SK-N-SH treated with all-trans-retinoic acid at 6 μM for 48 hours (cell line): ENCODE results near the gene ITGB4.

ENCODE experiments used
- ATAC-seq: fragments of 200-7000 bp; cut with Tn5 transposase; 3 replicates; pipeline ENCODE4 v1.9.1; 2020; ENCODE audit warnings: mild to moderate bottlenecking, moderate library complexity
- ARNTL ChIP-seq: fragments of 450-650 bp; formaldehyde crosslinking; IDR thresholded peaks from 2 replicates; pipeline ENCODE4 v1.5.0; 2020; ENCODE audit warnings: low read depth, mild to moderate bottlenecking, moderate library complexity, borderline replicate concordance
- CREB5 ChIP-seq: fragments of 250-450 bp; sonication (Bioruptor Pico); IDR thresholded peaks from 2 replicates; pipeline ENCODE4 v1.5.1; 2020; ENCODE audit warnings: low read depth, mild to moderate bottlenecking, moderate library complexity
- ESRRG ChIP-seq: fragments of 250-450 bp; sonication (Bioruptor Pico); IDR thresholded peaks from 2 replicates; pipeline ENCODE4 v1.6.1; 2021; ENCODE audit warnings: mild to moderate bottlenecking
- GLIS3 ChIP-seq: fragments of 250-450 bp; sonication (Bioruptor Pico); IDR thresholded peaks from 2 replicates; pipeline ENCODE4 v1.5.0; 2020; ENCODE audit warnings: mild to moderate bottlenecking, moderate library complexity
- ISL1 ChIP-seq: fragments of 250-450 bp; sonication (Bioruptor Pico); IDR thresholded peaks from 2 replicates; pipeline ENCODE4 v2.1.2; 2022; ENCODE audit warnings: mild to moderate bottlenecking, moderate library complexity
- PPARA ChIP-seq: fragments of 250-450 bp; sonication (Bioruptor Pico); IDR thresholded peaks from 2 replicates; pipeline ENCODE4 v1.5.0; 2020; ENCODE audit warnings: mild to moderate bottlenecking, borderline replicate concordance
- RARB ChIP-seq: fragments of 250-450 bp; sonication (Bioruptor Pico); IDR thresholded peaks from 2 replicates; pipeline ENCODE4 v1.8.0; 2021; ENCODE audit warnings: mild to moderate bottlenecking, moderate library complexity
- SNAI2 ChIP-seq: fragments of 250-450 bp; sonication (Bioruptor Pico); IDR thresholded peaks from 2 replicates; pipeline ENCODE4 v1.5.0; 2020; ENCODE audit warnings: mild to moderate bottlenecking, moderate library complexity
- TCF4 ChIP-seq: fragments of 250-450 bp; sonication (Bioruptor Pico); IDR thresholded peaks from 2 replicates; pipeline ENCODE4 v1.8.0; 2021; ENCODE audit warnings: mild to moderate bottlenecking, moderate library complexity, borderline replicate concordance
- TOX ChIP-seq: fragments of 250-450 bp; sonication (Bioruptor Pico); IDR thresholded peaks from 2 replicates; pipeline ENCODE4 v1.8.0; 2021; ENCODE audit warnings: mild to moderate bottlenecking, moderate library complexity, borderline replicate concordance
- ZC3H10 ChIP-seq: fragments of 250-450 bp; sonication (Bioruptor Pico); IDR thresholded peaks from 2 replicates; pipeline ENCODE4 v1.5.1; 2021; ENCODE audit warnings: mild to moderate bottlenecking, moderate library complexity
- ZFP3 ChIP-seq: fragments of 250-450 bp; sonication (Bioruptor Pico); IDR thresholded peaks from 2 replicates; pipeline ENCODE4 v1.5.0; 2020; ENCODE audit warnings: mild to moderate bottlenecking, moderate library complexity
- ZFP30 ChIP-seq: fragments of 450-650 bp; formaldehyde crosslinking; IDR thresholded peaks from 2 replicates; pipeline ENCODE4 v1.5.0; 2022; ENCODE audit warnings: mild to moderate bottlenecking, moderate library complexity
- ZNF565 ChIP-seq: fragments of 450-650 bp; formaldehyde crosslinking; conservative IDR thresholded peaks from 2 replicates; pipeline ENCODE4 v1.5.0; 2020; ENCODE audit warnings: low read depth, mild to moderate bottlenecking, moderate library complexity
- ZNF70 ChIP-seq: fragments of 450-650 bp; formaldehyde crosslinking; IDR thresholded peaks from 2 replicates; pipeline ENCODE4 v1.5.0; 2020; ENCODE audit warnings: mild to moderate bottlenecking, moderate library complexity
- ZNF8 ChIP-seq: fragments of 450-650 bp; formaldehyde crosslinking; IDR thresholded peaks from 2 replicates; pipeline ENCODE4 v1.5.0; 2020; ENCODE audit warnings: mild to moderate bottlenecking, moderate library complexity
- TF ChIP-seq, protein P1 (sequence below): fragments of 250-450 bp; sonication (Bioruptor Pico); IDR thresholded peaks from 2 replicates; pipeline ENCODE4 v1.5.1; 2021; ENCODE audit warnings: mild to moderate bottlenecking, moderate library complexity
- TF ChIP-seq, protein P2 (sequence below): fragments of 250-450 bp; sonication (Bioruptor Pico); IDR thresholded peaks from 2 replicates; pipeline ENCODE4 v1.5.0; 2020; ENCODE audit warnings: mild to moderate bottlenecking, moderate library complexity
- TF ChIP-seq, protein P3 (sequence below): fragments of 250-450 bp; sonication (Bioruptor Pico); IDR thresholded peaks from 2 replicates; pipeline ENCODE4 v1.8.0; 2020; ENCODE audit warnings: mild to moderate bottlenecking, moderate library complexity, borderline replicate concordance

Gene ITGB4

DNA sequence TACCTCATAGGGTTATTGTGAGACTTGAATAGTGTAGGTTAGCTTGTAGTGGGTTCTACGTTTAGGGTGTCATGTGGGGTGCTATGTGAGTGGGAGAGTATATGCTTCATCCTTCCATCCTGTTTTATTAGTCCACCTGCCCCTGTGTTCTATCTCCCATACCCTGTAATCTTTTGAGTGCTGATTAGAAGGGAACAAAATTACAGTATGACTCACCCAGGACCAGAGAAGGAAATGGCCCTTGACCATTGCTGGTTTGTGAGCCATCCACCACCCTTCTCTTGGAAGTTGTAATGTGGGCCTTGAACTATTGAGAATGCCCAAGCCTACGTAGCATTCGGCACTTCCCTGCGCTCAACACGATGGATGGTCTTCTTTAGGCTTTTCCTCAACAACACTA is 37.0 kb upstream of the ITGB4 start:
- ATAC-seq, result no peak
- no peak for TF ChIP-seq TOX (CRISPR knock-in tag)
- TF ChIP-seq RARB (CRISPR knock-in tag), result no peak
- TF ChIP-seq, protein P1, sequence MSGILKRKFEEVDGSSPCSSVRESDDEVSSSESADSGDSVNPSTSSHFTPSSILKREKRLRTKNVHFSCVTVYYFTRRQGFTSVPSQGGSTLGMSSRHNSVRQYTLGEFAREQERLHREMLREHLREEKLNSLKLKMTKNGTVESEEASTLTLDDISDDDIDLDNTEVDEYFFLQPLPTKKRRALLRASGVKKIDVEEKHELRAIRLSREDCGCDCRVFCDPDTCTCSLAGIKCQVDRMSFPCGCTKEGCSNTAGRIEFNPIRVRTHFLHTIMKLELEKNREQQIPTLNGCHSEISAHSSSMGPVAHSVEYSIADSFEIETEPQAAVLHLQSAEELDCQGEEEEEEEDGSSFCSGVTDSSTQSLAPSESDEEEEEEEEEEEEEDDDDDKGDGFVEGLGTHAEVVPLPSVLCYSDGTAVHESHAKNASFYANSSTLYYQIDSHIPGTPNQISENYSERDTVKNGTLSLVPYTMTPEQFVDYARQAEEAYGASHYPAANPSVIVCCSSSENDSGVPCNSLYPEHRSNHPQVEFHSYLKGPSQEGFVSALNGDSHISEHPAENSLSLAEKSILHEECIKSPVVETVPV (CRISPR knock-in tag), result no peak
- TF ChIP-seq ESRRG (CRISPR knock-in tag), result no peak
- no peak for TF ChIP-seq ZFP30 (CRISPR knock-in tag)
- TF ChIP-seq, protein P2, sequence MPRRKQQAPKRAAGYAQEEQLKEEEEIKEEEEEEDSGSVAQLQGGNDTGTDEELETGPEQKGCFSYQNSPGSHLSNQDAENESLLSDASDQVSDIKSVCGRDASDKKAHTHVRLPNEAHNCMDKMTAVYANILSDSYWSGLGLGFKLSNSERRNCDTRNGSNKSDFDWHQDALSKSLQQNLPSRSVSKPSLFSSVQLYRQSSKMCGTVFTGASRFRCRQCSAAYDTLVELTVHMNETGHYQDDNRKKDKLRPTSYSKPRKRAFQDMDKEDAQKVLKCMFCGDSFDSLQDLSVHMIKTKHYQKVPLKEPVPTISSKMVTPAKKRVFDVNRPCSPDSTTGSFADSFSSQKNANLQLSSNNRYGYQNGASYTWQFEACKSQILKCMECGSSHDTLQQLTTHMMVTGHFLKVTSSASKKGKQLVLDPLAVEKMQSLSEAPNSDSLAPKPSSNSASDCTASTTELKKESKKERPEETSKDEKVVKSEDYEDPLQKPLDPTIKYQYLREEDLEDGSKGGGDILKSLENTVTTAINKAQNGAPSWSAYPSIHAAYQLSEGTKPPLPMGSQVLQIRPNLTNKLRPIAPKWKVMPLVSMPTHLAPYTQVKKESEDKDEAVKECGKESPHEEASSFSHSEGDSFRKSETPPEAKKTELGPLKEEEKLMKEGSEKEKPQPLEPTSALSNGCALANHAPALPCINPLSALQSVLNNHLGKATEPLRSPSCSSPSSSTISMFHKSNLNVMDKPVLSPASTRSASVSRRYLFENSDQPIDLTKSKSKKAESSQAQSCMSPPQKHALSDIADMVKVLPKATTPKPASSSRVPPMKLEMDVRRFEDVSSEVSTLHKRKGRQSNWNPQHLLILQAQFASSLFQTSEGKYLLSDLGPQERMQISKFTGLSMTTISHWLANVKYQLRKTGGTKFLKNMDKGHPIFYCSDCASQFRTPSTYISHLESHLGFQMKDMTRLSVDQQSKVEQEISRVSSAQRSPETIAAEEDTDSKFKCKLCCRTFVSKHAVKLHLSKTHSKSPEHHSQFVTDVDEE (CRISPR knock-in tag), result no peak
- no peak for TF ChIP-seq TCF4 (CRISPR knock-in tag)
- TF ChIP-seq, protein P3, sequence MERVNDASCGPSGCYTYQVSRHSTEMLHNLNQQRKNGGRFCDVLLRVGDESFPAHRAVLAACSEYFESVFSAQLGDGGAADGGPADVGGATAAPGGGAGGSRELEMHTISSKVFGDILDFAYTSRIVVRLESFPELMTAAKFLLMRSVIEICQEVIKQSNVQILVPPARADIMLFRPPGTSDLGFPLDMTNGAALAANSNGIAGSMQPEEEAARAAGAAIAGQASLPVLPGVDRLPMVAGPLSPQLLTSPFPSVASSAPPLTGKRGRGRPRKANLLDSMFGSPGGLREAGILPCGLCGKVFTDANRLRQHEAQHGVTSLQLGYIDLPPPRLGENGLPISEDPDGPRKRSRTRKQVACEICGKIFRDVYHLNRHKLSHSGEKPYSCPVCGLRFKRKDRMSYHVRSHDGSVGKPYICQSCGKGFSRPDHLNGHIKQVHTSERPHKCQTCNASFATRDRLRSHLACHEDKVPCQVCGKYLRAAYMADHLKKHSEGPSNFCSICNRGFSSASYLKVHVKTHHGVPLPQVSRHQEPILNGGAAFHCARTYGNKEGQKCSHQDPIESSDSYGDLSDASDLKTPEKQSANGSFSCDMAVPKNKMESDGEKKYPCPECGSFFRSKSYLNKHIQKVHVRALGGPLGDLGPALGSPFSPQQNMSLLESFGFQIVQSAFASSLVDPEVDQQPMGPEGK, result no peak
- no peak for TF ChIP-seq PPARA (CRISPR knock-in tag)
- no peak for TF ChIP-seq ARNTL (CRISPR knock-in tag)
- TF ChIP-seq ZFP3 (CRISPR knock-in tag), result no peak
- no peak for TF ChIP-seq SNAI2 (CRISPR knock-in tag)
- TF ChIP-seq GLIS3 (CRISPR knock-in tag), result no peak
- TF ChIP-seq CREB5 (CRISPR knock-in tag), result no peak
- TF ChIP-seq ZNF70, result no peak
- TF ChIP-seq ZNF565 (CRISPR knock-in tag), result no peak

DNA sequence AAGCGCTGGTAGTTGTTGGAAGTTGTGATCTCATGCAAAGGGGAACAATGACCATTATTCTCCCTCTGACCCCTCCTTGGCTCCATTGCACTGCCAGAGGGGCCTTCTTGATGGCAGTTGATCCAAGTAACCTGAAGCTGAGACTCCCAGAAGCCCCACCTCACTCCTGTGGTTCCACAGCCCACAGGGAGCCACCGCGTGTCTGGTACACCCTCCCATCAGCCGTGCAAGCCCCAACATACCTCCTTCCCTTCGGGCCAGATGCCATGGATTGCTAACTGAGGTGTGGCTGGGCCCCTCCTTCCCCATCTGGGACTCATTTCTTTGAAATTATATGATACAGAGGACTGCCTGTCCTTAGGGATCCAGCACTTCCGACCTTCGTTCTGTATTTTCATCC is 36.3 kb upstream of the ITGB4 start:
- peak; percentile 51 for ATAC-seq
- TF ChIP-seq, protein P1 (CRISPR knock-in tag), result no peak
- TF ChIP-seq ISL1 (CRISPR knock-in tag), result no peak
- TF ChIP-seq ARNTL (CRISPR knock-in tag), result no peak
- TF ChIP-seq ESRRG (CRISPR knock-in tag), result no peak

- TF ChIP-seq ZNF70 (no peak), GLIS3 (CRISPR knock-in tag) (no peak), CREB5 (CRISPR knock-in tag) (no peak), SNAI2 (CRISPR knock-in tag) (no peak), TOX (CRISPR knock-in tag) (no peak), PPARA (CRISPR knock-in tag) (no peak), ZNF565 (CRISPR knock-in tag) (no peak), ZFP3 (CRISPR knock-in tag) (no peak), ZNF8 (no peak), ZC3H10 (CRISPR knock-in tag) (no peak), RARB (CRISPR knock-in tag) (no peak), ESRRG (CRISPR knock-in tag) (no peak)
- TF ChIP-seq, protein P1 (CRISPR knock-in tag), result no peak
- TF ChIP-seq, protein P3, result no peak
- TF ChIP-seq, protein P2 (CRISPR knock-in tag), result no peak
- ATAC-seq, result no peak
These were observed 35.8 kb upstream of the ITGB4 start for GRCh38 chr17:75685499-75685898.
